Measurements from ENCODE around the gene ELP2.
"Not testable (repeated sequence)": the region's sequence is repeated elsewhere in the genome, so short reads cannot be mapped to it uniquely, and the experiment has no call there.

ELP2 gene

DNA sequence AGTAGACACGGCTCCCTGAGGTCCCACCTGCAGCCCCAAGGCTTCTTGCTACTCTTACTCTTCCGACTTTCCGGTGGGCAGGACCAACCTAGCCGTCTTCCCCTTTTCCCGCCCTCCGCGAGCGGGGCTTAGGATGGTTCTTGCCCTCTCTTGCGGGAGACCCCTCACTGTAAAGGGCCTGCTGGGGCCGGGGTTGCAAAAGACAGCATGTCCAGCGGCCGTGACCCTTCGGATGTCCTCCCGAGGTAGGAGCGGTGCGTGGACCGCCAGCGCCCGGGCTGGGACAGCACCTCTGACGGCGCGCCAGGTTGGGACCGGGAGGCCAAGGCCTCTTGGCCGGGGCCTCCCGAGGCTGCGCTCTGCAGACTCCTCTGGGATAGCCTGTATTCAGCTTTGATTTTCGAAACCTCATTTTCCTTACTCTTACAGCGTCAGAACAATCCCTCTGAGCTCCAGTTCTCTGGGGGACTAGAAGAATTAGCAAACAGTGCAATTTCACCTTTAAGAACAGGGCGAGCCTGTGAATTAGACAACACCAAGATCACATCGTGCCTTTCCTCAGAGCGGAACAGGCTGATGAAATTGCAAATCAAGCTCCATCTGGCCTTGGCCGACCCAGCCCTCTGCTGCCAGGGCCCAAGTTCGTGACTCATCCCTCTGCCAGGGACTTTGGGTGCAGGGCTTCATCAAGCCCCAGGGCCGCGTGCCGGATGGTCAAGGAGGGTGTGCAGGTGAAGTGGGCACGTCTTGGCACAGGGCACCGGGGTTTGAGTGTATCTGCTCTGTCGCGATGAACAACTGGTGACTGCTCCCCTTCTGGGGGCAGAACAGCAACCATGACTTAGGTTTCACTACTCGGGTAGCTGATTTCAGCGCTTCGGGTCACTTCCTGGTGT, 58.4 kb downstream of the ELP2 start:
- DNase-seq (ENCODE audit: low spot score): no peak

DNA sequence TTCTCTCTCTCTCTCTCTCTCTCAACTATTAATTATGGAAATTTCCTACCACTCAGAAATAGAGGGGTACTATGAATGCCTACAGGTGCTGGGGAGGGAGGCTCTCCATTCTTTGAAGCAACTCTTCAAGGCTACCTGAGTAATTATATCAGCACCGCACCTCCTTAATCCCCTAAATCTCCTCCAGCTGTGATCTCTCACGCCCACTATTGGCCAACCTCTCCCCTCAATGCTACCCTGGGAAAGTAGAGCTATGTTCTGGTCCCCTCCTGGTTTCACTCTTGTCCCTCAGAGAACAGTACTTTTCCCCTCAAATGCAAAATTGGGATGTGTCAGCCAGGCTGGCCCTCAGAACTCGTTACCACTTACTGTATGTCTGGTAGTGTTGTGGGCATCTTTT, 59.2 kb downstream of the ELP2 start:
- DNase-seq (ENCODE audit: low spot score): no peak

- no peak for DNase-seq (ENCODE audit: low spot score)
Measured at GRCh38 chr18:36189486-36189885, 59.8 kb downstream of the ELP2 start.

DNA sequence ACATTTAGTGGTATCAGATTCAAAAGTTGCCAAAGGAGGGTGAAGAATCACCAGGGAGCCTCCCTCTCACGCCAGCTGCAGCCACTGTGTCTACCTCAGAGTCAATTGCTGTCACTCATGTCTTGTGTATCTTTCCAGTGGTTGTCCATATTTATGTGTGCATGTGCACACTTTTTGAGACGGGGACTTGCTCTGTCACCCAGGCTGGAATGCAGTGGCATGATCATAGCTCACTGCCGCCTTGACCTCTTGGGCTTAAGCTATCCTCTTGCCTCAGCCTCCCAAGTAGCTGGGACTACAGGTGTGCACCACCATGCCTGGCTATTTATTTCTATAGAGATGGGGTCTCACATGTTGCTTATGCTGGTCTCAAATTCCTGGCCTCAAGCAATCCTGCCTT, 61.6 kb downstream of the ELP2 start:
- no peak for DNase-seq (ENCODE audit: low spot score)

DNA sequence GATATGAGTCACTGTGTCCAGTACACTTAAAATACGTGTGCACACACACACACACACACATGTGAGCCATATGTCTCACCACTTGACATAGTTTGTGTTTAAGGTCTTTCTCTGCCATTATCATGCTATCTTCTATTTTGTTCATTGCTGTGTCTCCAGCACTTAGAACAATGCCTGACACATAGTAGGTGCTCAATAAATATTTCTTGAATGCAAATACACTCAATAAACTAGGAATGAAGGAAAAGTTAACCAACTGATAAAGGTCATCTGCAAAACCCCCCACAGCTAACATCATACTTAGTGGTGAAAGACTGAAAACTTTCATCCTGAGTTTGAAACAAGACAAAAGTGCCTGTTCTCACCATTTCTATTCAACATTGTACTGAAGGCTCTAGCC, 62.0 kb downstream of the ELP2 start:
- no peak for DNase-seq (ENCODE audit: low spot score)

DNA sequence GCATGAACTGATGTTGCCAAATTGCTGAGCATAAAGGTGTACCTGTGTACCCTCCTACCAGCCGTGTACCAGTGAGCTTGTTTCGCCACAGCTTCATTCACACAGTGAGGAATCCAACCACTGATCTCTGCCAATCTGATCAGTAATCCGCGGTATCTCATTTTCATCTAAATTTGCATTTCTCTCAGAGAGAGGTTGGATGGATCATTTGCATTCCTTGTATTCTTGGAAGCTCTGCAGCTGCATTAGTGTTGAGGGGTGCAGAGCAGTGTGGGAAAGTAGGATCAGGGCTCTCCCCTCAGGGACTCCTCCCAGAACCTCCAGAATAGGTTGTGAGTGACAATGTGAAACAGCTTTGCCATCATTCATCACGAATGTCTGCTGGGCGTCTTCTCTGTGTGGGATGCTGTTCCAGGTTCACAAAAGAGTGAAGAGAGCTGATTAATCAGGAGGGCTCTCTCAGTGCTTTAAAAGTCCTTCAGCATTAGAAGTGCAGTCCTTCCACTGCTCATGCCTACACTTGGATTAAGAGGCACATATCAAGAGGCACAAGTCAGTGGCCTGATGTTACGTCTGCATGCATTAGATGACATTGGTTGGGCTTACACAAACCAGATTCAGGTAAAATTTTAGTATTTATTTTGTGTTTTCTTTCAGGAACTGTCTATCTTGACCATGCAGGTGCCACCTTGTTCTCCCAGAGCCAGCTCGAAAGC, 65.1 kb downstream of the ELP2 start:
- DNase-seq (ENCODE audit: low spot score): no peak

DNA sequence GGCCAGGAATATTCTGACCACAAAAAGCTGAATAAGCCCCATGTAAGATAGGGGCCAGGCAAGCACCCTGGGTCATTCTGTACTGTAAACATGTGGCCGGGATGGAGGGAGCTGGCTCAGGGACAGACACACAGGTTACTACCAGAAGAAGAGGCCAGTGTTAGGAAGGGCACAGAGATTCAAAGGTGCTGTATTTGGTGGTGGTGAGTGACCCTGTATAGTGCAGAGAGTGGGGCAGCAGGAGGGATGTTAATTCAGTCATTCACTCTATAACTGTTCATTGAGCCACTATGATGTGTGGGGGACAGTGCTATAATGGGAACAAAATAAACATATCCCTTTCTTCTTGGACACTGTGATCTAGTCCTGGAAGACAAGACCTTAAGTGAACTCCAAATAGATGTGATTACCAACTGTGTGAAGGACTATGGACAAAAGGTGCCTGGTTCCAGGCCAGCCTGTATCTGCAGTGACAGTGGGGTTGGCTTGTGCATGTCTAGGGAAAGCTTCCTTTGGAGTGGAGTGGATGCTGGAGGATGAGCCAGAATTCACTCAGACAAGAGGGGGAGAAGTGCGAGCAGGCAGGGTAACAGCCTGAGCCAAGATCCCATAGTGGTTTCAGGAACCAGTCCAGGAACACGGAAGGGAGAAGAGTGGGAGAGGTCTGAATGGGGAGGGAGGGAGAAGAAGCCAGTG, 65.9 kb downstream of the ELP2 start:
- DNase-seq (ENCODE audit: low spot score): no peak

DNA sequence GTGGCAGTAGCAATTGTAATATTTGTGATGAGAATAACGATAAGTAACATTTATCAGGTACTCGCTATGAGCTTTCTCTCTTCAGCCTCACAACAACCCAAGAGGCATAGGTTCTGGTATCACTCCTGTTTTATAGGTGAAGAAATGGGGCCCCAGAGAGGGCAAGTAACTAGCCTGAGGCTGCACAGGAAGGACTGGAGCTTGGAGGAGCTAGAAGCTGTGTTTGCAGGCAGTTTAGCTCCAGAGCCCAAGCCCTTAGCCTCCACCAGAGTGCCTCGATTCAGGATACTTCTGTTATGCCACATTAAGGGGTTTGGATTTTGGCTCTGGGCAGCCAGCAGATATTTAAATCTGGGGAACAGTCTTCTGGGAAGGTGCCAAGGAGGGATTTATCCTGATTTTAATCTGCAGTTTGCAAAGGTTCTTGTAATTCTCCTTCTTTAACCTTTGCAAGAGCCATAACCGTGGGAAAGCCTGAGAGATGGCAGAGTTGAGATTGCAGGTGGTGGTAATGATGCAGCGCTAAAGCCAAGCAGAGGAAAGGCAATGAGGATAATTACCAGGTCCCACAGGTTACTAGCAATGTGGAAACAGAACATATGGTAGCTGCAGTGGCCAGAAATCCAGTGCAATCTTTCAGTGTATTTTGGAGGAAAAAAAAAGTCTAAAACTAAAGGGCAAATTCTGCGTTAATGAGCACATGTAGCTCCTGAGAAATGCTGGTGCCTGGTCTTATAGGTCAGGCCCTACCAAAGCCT, 66.7 kb downstream of the ELP2 start:
- DNase-seq (ENCODE audit: low spot score): no peak

DNA sequence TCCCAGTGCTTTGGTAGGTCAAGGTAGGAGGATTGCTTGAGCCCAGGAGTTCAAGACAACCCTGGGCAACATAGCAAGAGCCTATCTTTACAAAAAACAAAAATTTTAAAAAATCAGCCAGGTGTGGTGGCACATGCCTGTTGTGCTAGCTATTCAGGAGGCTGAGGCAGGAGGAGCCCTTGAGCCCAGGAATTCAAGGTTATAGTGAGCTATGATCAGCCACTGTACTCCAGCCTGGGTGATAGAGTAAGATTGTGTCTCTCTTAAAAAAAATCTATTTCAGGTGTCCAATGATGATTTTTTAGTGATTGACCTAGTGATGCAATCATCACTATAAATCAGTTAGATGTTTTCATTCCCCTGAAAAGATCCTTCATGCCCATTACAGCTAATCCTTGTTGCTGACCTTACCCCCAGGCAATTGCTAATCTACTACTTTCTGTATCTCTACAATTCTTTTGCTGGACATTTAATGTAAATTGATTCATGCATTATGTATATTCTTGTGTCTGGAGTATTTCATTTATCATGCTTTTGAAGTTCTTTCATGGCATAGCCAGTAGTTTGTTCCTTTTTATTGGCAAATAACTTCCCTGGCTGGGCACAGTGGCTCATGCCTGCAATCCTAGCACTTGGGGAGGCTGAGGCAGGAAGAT, 67.9 kb downstream of the ELP2 start:
- DNase-seq (ENCODE audit: low spot score): no peak

GRCh38 chr18:36199691-36200295, 70.1 kb downstream of the ELP2 start:
- DNase-seq (ENCODE audit: low spot score): no peak

DNA sequence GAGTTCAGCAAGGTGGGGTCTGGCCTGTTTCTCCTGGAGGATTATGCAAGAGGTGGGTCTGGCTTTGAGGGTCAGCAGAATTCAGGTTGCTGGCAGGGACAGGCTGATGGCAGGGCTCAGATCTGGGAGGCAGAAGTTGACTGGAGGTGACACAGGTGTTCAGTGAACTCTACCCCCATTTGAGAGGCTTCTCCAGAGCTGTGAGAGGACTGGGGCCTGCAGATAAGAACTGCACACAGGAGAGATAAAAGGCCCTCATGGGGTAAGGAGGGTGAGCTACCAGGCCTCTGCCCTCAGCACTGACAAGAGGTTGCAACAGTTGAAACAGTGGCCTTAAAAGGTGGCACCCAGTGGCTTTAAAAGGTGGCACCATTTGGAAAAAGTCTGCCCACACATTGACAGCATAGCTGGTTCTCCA, 70.7 kb downstream of the ELP2 start:
- no peak for DNase-seq (ENCODE audit: low spot score)

DNA sequence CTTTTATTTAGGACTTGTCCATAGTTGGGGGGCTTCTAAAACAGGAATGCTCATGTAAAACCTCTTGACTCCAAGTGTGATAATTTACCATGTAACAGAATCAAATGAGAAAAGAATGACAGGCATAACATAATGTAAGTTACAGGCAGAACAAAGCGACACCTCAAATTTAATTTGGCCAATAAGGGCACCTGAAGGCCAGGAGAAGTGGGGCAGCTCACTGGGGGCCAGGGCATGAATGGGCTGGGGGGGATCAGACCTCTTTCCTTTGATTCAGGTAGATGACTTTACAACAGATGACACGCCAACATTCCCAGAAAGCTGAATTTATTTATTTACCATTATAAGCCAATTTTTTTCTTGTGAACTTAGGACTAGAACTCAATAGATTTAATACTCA, 72.1 kb downstream of the ELP2 start:
- no peak for DNase-seq (ENCODE audit: low spot score)

GRCh38 chr18:36203360-36203895, 73.7 kb downstream of the ELP2 start:
- no peak for DNase-seq (ENCODE audit: low spot score)

DNA sequence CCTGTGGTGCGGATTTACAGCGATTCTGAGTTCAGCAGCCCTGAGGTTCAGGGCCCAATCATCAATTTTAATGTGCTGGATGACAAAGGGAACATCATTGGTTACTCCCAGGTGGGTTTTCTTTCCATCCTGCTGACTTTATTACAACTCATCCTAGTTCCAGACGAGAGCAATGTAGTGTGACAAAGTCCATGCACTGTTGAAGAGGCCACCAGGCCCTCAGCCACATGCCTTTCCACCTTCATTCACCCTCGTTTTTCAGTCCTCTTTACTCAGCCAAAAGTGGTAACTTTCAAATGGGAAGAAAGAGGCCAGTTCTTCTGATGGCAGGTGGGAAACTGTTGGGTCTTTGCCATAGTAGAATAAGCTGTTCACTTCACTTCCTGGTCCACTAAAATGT, 75.5 kb downstream of the ELP2 start:
- DNase-seq (ENCODE audit: low spot score): no peak

DNA sequence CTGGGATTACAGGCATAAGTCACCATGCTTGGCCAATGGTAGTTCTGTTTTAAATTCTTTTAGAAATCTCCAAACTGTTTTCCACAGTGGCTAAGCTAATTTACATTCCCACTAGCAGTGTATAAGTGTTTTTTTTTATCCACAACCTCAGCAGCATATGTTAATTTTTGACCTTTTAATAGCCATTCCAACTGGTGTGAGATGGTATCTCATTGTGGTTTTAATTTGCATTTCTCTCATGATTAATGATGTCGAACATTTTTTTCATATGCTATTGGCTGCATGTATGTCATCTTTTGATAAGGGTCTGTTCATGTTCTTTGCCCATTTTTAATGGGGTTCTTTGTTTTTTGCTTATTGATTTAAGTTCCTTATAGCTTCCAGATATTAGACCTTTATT, 77.6 kb downstream of the ELP2 start:
- DNase-seq (ENCODE audit: low spot score): peak; percentile 53

GRCh38 chr18:36207969-36208368, 78.3 kb downstream of the ELP2 start:
- DNase-seq (ENCODE audit: low spot score): not testable (repeated sequence)

GRCh38 chr18:36211612-36212065, 81.9 kb downstream of the ELP2 start:
- DNase-seq (ENCODE audit: low spot score): no peak

- DNase-seq (ENCODE audit: low spot score): no peak
Measured at GRCh38 chr18:36212301-36213171, 82.8 kb downstream of the ELP2 start.

DNA sequence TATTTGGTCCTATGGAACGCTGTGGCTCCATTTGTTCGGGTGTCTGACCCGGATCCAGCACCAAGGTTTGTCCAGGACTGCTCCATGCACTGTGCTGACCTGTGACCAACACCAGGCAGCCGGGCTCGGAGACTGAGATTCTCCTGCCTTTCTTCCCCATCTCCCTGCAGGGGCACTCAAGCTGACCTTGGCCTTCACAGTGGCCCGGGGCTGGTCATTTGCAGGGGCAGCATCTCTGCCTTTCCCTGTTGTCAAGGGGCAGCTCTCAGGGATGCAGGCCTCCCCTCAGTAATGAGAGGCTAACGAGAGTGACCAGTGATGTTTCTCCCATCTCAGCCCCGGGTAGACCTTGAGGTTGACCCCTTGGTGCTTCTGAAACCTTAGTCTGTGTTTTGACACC, 85.1 kb downstream of the ELP2 start:
- no peak for DNase-seq (ENCODE audit: low spot score)

GRCh38 chr18:36215577-36215976, 85.9 kb downstream of the ELP2 start:
- DNase-seq (ENCODE audit: low spot score): no peak

All from NAMALWA (cell line).